Osteocyte (in vitro differentiated cells): Measurements from ENCODE around the gene COL23A1. TPM values are rescaled to one million over a fixed set of nuclear protein-coding genes. Genes with fewer than 3 reads are reported as not detected.
A peak's percentile ranks its signal among the peaks of the same experiment; 100 is the strongest.

ENCODE experiments used
- DNase-seq: peaks from one replicate; pipeline ENCODE4 v3.0.0; 2021; ENCODE audit warnings: mixed read lengths; ENCODE audit not compliant: unreplicated experiment; ENCODE audit errors: extremely low spot score
- H3K27ac Mint-ChIP-seq: one replicate; pipeline ENCODE4 v1.8.0; 2021; ENCODE audit warnings: mild to moderate bottlenecking, mixed read lengths; ENCODE audit not compliant: unreplicated experiment
- H3K27me3 Mint-ChIP-seq: one replicate; pipeline ENCODE4 v1.8.0; 2021; ENCODE audit warnings: mixed read lengths; ENCODE audit not compliant: unreplicated experiment
- H3K36me3 Mint-ChIP-seq: one replicate; pipeline ENCODE4 v1.8.0; 2021; ENCODE audit warnings: mixed read lengths; ENCODE audit not compliant: unreplicated experiment
- H3K4me1 Mint-ChIP-seq: one replicate; pipeline ENCODE4 v1.8.0; 2021; ENCODE audit warnings: mixed read lengths; ENCODE audit not compliant: unreplicated experiment
- H3K4me3 Mint-ChIP-seq: one replicate; pipeline ENCODE4 v1.8.0; 2021; ENCODE audit warnings: mild to moderate bottlenecking, moderate library complexity, mixed read lengths; ENCODE audit not compliant: unreplicated experiment
- H3K9me3 Mint-ChIP-seq: one replicate; pipeline ENCODE4 v1.8.0; 2021; ENCODE audit warnings: mixed read lengths; ENCODE audit not compliant: unreplicated experiment
- total RNA-seq: library from RNA; stranded (reverse); gene quantifications from 2 replicates; pipeline ENCODE4 v1.2.1, GENCODE V29; 2021
- TF ChIP-seq, protein P1 (sequence below): fragments of 200-600 bp; sonication (generic); IDR thresholded peaks from 2 replicates; pipeline ENCODE4 v1.5.0; 2021; ENCODE audit warnings: antibody characterized with exemption, mild to moderate bottlenecking, moderate library complexity

COL23A1 gene
- total RNA-seq, 1 donor from 2014 or later = not detected

DNA sequence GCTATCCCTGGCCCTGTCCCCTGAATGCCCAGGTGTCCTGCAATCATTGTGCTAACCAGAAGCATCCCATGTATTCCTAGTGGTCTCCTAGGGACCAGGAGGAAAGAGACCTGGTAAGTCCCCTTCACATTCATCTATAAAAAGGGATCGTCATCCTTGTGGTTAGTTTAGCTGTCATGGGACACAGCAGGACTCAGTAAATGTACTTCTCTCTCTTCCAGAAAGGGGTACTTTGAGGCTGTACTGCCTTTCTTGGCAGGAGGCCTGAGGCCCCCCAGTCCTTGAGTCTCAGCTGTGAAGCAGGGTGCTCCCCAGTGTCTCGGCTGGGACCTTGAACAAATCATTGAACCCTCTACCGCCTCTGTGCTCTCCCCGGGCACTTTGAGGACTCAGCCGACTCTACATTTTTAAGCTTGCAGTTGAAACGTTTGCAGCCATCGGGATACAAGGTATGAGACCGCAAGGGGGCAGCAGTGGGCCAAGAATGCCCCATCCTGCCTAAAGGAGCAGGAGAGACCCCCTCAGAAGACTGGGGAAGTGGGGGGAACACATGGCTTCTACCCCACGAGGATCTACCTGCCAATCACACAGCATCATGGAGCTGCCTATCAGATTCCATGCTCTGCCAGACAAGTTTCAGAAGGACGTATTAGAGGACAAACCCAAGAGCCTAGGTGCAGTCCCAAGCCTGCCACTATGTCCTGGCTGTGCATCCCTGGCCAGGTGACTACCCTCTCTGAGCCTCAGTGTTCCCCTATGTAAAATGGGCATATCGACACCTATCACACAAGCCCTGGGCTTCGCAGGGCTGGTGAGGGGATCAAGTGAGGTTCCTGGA lies 355.2 kb downstream of the COL23A1 start:
- H3K27me3 Mint-ChIP-seq = no peaks in the 10 kb centered on the region
- peaks cover 5% of the 10 kb centered on the region for H3K36me3 Mint-ChIP-seq
- no peak overlapping the region for H3K4me3 Mint-ChIP-seq
- H3K9me3 Mint-ChIP-seq = no peaks in the 10 kb centered on the region
- peaks cover 27% of the 10 kb centered on the region for H3K4me1 Mint-ChIP-seq
- TF ChIP-seq, protein P1, sequence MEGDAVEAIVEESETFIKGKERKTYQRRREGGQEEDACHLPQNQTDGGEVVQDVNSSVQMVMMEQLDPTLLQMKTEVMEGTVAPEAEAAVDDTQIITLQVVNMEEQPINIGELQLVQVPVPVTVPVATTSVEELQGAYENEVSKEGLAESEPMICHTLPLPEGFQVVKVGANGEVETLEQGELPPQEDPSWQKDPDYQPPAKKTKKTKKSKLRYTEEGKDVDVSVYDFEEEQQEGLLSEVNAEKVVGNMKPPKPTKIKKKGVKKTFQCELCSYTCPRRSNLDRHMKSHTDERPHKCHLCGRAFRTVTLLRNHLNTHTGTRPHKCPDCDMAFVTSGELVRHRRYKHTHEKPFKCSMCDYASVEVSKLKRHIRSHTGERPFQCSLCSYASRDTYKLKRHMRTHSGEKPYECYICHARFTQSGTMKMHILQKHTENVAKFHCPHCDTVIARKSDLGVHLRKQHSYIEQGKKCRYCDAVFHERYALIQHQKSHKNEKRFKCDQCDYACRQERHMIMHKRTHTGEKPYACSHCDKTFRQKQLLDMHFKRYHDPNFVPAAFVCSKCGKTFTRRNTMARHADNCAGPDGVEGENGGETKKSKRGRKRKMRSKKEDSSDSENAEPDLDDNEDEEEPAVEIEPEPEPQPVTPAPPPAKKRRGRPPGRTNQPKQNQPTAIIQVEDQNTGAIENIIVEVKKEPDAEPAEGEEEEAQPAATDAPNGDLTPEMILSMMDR = peak; percentile 72
- DNase-seq = no peak
- H3K27ac Mint-ChIP-seq = no peak overlapping the region

DNA sequence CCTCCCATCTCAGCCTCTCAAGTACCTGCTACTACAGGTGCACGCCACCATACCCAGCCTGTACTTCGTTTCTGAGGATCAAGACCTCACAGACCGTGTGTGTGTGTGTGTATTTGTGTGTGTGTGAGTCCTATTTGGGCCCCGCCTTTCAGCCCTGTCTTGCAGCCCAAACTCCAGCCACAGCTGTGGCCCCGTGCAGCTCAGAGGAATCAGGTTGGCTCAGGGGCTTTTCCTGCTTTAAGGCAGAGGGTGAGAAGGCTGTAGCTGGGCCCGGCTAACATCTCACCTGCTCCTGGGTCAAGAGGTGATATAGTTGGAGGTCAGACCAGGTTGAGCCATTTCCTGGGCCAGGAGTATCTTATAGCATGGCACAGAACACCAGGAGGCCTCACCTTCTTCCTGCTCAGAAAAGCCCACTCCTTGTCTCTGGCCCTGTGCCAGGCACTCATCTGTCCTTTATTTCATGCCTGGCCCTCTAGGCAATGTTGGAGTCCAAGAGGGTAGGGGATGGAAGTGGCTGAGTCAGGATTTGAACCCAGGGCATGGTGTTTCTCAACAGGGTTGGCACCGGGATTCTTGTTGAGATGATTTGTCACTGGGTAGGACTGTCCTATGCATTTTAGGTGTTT lies 356.0 kb downstream of the COL23A1 start:
- no peak overlapping the region for H3K27ac Mint-ChIP-seq
- peaks cover 11% of the 10 kb centered on the region for H3K36me3 Mint-ChIP-seq
- peaks cover 32% of the 10 kb centered on the region for H3K4me1 Mint-ChIP-seq
- DNase-seq = no peak
- no peaks in the 10 kb centered on the region for H3K27me3 Mint-ChIP-seq
- TF ChIP-seq, protein P1 = no peak
- H3K9me3 Mint-ChIP-seq = no peaks in the 10 kb centered on the region
- no peak overlapping the region for H3K4me3 Mint-ChIP-seq

DNA sequence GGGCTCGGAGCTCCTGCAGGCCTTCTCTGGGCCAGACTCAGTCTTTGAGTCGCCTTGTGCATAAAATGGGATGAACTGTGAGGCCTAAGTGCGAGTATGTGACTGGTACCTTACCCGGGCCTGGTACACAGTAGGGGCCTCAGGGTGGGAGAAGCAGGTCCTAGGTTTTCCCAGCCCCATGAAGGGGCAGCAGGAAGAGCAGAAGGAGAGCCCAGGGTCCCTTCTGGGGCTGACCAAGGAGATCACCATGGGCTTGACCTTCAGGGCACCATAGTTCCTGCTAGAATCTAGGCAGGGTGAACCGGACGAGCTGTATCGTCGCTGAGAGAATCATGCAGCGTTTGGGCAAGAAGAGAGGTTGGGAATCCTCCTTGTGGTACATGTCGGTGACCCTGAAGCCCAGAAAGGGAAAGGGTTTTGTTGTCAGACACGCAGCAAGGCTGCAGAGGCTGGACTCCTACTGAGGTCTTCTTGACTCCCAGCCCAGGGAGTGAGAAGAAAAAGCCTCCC lies 357.2 kb downstream of the COL23A1 start:
- H3K27me3 Mint-ChIP-seq = no peaks in the 10 kb centered on the region
- H3K9me3 Mint-ChIP-seq = peaks cover under 1% of the 10 kb centered on the region
- TF ChIP-seq, protein P1 = no peak
- H3K36me3 Mint-ChIP-seq = peaks cover 20% of the 10 kb centered on the region
- peaks cover 32% of the 10 kb centered on the region for H3K4me1 Mint-ChIP-seq
- peak overlapping the region; percentile 81 for H3K27ac Mint-ChIP-seq
- peak overlapping the region; percentile 65 for H3K4me3 Mint-ChIP-seq
- no peak for DNase-seq

DNA sequence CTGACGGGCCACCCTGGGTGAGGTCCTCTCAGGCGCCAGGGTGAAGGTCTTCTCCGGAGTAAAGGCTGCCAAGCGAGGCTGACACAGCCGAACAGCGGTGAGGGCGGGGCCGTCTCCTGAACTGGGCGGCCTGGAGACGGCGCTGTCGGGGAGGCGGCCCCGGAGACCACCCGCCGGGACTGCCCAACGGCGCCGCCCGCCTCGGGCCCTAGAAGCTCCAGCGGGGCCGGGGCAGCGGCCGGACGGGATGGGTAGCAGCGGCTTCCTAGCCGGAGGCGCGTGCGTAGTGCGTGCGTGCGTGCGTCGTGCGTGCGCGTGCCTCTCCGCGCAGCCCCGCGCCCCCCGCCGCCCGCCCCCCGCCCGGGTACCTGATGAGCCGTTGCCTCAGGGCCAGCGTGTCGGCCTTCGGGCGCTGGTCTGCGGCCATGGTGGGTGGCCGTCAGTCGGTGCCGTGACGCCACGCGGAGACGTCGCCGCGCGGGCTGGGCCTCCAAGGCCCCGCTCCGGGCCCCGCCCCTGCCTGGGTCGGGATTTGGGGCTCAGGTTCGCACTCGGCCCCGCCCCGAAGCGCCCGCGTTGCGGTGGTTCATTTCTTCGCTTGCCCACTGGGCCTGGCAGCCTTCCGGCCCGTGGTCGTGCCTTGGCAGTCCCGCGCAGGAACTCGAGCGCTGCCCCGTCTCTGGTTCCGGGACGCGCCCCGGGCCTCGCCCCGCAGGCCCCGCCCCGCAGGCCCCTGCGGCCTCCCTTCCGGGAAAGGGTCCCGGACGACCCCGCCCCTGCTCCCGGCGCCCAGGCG lies 357.9 kb downstream of the COL23A1 start, which contains the start of gene PHYKPL:
Gene PHYKPL, minus strand, starts transcription at position 679 of the 796 bp plus-strand sequence. Its CDS starts 252 bp downstream, at position 427.
- peaks cover 29% of the 10 kb centered on the region for H3K4me1 Mint-ChIP-seq
- TF ChIP-seq, protein P1 = peak; percentile 33
- peaks cover 7% of the 10 kb centered on the region for H3K9me3 Mint-ChIP-seq
- peaks cover 27% of the 10 kb centered on the region for H3K36me3 Mint-ChIP-seq
- H3K27ac Mint-ChIP-seq = peak within 1 kb of the TSS; percentile 81
- H3K4me3 Mint-ChIP-seq = peak within 1 kb of the TSS; percentile 81
- peak; percentile 91 for DNase-seq
- H3K27me3 Mint-ChIP-seq = no peaks in the 10 kb centered on the region
